Endothelial cell of umbilical vein (primary cell): ENCODE measurements around the gene MPP3. TPM values are rescaled to one million over a fixed set of nuclear protein-coding genes. Genes with fewer than 3 reads are reported as not detected.

Experiments
- BruUV-seq: library from RNA; stranded (reverse); fragments of 400-500 nt; replicated peaks from 2 replicates; lab custom pipeline; 2021; lab: Mats Ljungman, UMichigan
- CTCF ChIA-PET: fragments of 300-600, 350-600 bp; sonication (Branson Sonifier 250); formaldehyde crosslinking; loops from one replicate; lab custom pipeline; 2021; ENCODE audit warnings: antibody characterized with exemption, inconsistent platforms; lab: Charles Lee
- POLR2A ChIA-PET: fragments of 300-600, 350-600 bp; sonication (Branson Sonifier 250); formaldehyde crosslinking; loops from one replicate; lab custom pipeline; 2021; ENCODE audit warnings: antibody characterized with exemption, inconsistent platforms; lab: Charles Lee
- DNase-seq: peaks from one replicate; pipeline ENCODE4 v3.0.0-alpha.2; 2011; ENCODE audit warnings: low read depth, low spot score
- FAIRE-seq: peaks from 2 replicates; lab custom pipeline; 2011; peaks lifted over from hg19 to GRCh38; lab: Jason Lieb, UNC
- H2AFZ ChIP-seq: 2 replicates; pipeline ENCODE4 v1.6.0; 2012; ENCODE audit warnings: low read depth, low read length, control low read depth, inconsistent platforms
- H3K27ac ChIP-seq: 2 replicates; pipeline ENCODE4 v1.5.1; 2011; ENCODE audit warnings: low read depth, mild to moderate bottlenecking, control low read depth, low read length, moderate library complexity; ENCODE audit not compliant: insufficient read depth
- H3K27me3 ChIP-seq, 2 experiments: 2 replicates each; pipeline versions ENCODE4 v1.6.0 to v1.6.1; 2011; ENCODE audit warnings: low read length in 2 of 2, mixed read lengths in 1 of 2; ENCODE audit not compliant: control insufficient read depth in 2 of 2, insufficient read depth in 2 of 2
- H3K36me3 ChIP-seq, 2 experiments: 2 replicates in 1 of 2; 3 replicates in 1 of 2; pipeline ENCODE4 v1.5.1; 2011; ENCODE audit warnings: low read length in 2 of 2, mild to moderate bottlenecking in 1 of 2, moderate library complexity in 1 of 2; ENCODE audit not compliant: control insufficient read depth in 2 of 2, insufficient read depth in 2 of 2; ENCODE audit errors: extremely low read depth in 1 of 2
- H3K4me1 ChIP-seq: 3 replicates; pipeline ENCODE4 v1.5.1; 2011; ENCODE audit warnings: mild to moderate bottlenecking, low read length; ENCODE audit not compliant: control insufficient read depth, insufficient read depth; ENCODE audit errors: extremely low read depth
- H3K4me2 ChIP-seq: 2 replicates; pipeline ENCODE4 v1.6.1; 2011; ENCODE audit warnings: low read length, control low read depth, mixed read lengths; ENCODE audit not compliant: insufficient read depth
- H3K4me3 ChIP-seq, 3 experiments: fragments of 200-600 bp in 1 of 3; sonication (generic), shearing (Covaris generic) in 1 of 3; replicated peaks in 1 of 3; 2 replicates each; pipeline ENCODE4 v1.5.1; 2011 to 2016; ENCODE audit warnings: control low read depth in 3 of 3, low read length in 3 of 3, mild to moderate bottlenecking in 2 of 3, inconsistent platforms in 1 of 3, low read depth in 1 of 3, moderate library complexity in 1 of 3; ENCODE audit not compliant: insufficient read depth in 1 of 3
- H3K79me2 ChIP-seq: 2 replicates; pipeline ENCODE4 v1.6.0; 2012; ENCODE audit warnings: low read length, inconsistent platforms; ENCODE audit not compliant: control insufficient read depth, insufficient read depth
- H3K9ac ChIP-seq: replicated peaks from 2 replicates; pipeline ENCODE3; 2011; ENCODE audit warnings: low read length, control low read depth; ENCODE audit not compliant: insufficient read depth; ENCODE audit errors: extremely low read depth
- H3K9me1 ChIP-seq: replicated peaks from 3 replicates; pipeline ENCODE4 v1.6.0; 2011; ENCODE audit warnings: mild to moderate bottlenecking, low read length; ENCODE audit not compliant: control insufficient read depth, insufficient read depth; ENCODE audit errors: extremely low read depth
- H3K9me3 ChIP-seq: replicated peaks from 2 replicates; pipeline ENCODE4 v1.5.1; 2012; ENCODE audit warnings: low read length, inconsistent platforms; ENCODE audit not compliant: control insufficient read depth, insufficient read depth
- H4K20me1 ChIP-seq: replicated peaks from 2 replicates; pipeline ENCODE3; 2011; ENCODE audit warnings: mild to moderate bottlenecking, low read length; ENCODE audit not compliant: control insufficient read depth, insufficient read depth; ENCODE audit errors: extremely low read depth
- EZH2 ChIP-seq: IDR thresholded peaks from 2 replicates; pipeline ENCODE4 v1.6.1; 2012; ENCODE audit warnings: borderline replicate concordance, low read depth, mild to moderate bottlenecking, moderate library complexity, low read length, inconsistent platforms; ENCODE audit not compliant: severe bottlenecking
- FOS ChIP-seq: IDR thresholded peaks from 2 replicates; pipeline ENCODE4 v1.6.1; 2011; ENCODE audit warnings: mild to moderate bottlenecking, low read length, moderate library complexity, borderline replicate concordance; ENCODE audit not compliant: insufficient read depth
- POLR2A ChIP-seq: IDR thresholded peaks from 2 replicates; pipeline ENCODE4 v1.6.1; 2012; ENCODE audit warnings: low read depth, mild to moderate bottlenecking, control low read depth, low read length
- POLR2AphosphoS5 ChIP-seq: IDR thresholded peaks from 2 replicates; pipeline ENCODE4 v1.6.1; 2012; ENCODE audit warnings: low read depth, mild to moderate bottlenecking, control low read depth, low read length, moderate library complexity; ENCODE audit not compliant: insufficient read depth
- dilution Hi-C: fragments of 300-500 bp; cut with MboI; formaldehyde crosslinking; loops from one replicate; pipeline ENCODE4 v1.15.0; 2019; ENCODE audit warnings: low sequenced_read_pairs; ENCODE audit not compliant: extremely low pct_ligation_motif_present
- intact Hi-C: fragments of 100-400 bp; cut with micrococcal nuclease; formaldehyde crosslinking; loops from one replicate; pipeline ENCODE4 v1.10.0; 2022
- polyA plus RNA-seq, 4 experiments: library from polyadenylated mRNA; depleted of rRNA in 3 of 4; stranded (reverse) in 3 of 4; unstranded in 1 of 4; fragments of >200 nt; gene quantifications; 2 replicates each; pipeline versions ENCODE4 v1.2.1 to v1.2.3, GENCODE V29; 2011 to 2012; ENCODE audit warnings: missing spikeins in 1 of 4
- total RNA-seq: library from RNA; stranded (reverse); gene quantifications from 2 replicates; pipeline ENCODE4 v1.2.3, GENCODE V29; 2021
- TF ChIP-seq, protein P1 (sequence below), 2 donors: IDR thresholded peaks; 1 replicate in 1 of 2; 2 replicates in 1 of 2; pipeline ENCODE4 v1.5.1; 2011; ENCODE audit warnings: low read length in 2 of 2, mild to moderate bottlenecking in 2 of 2, moderate library complexity in 2 of 2, control low read depth in 1 of 2, inconsistent platforms in 1 of 2, low read depth in 1 of 2; ENCODE audit not compliant: insufficient read depth in 1 of 2; ENCODE audit errors: extremely low read depth in 1 of 2

MPP3 gene
- total and polyA plus RNA-seq, 2 donors (not counting 3 experiments of a cell fraction or from before 2014, with no cell fraction given): 6.1 to 11.3 TPM

DNA sequence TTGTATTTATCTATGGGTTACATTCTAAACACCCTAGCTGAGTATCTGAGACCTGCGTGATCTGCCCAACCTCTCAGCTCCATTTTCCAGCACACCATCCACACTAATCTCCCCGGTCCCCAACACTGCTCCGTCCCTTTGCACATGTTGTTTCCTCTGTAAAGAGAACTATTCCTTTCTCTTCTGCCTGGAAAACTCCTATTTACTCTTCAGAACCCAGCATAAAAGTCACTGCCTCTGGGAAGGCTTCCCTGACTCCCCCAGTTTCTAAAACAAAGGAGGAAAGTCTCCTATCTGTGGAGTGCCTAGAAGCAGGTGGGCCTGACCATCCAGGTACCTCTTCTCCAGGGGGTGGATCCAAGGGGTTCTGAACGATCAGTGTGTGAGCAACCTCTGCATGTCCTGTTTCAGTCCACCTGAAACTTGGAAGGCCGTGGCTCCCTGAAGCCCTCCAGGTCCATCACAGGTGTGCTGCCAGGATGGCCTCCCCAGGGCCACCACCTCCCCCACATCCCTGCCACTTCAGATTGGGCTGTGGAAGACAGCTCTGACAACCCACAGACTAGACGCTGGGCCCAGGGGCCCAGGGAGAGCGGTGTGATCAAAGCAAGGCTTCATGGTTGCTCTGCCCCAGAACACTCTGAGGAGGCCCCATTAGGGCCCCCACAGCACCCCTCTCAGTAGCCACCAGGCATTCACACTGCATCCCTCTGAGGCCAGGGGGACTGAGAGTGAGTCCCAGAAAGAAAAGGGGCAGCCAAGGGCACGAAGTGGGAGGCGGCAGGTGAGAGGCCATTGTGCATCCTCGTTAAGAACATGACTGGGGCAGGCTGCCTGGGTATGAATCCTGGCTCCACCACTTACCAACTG is 20.3 kb downstream of the MPP3 start:
- no TSS peak for BruUV-seq
- no peak overlapping the region for H3K4me2 ChIP-seq
- H3K27me3 ChIP-seq: no peaks in the 10 kb centered on the region
- peaks cover 2 to 5% of the 10 kb centered on the region in 2 experiments for H3K36me3 ChIP-seq
- dilution Hi-C loops: no loop called here
- no peaks in the 10 kb centered on the region for H3K9me1 ChIP-seq
- no peak overlapping the region for H3K4me3 ChIP-seq
- no peak overlapping the region for H2AFZ ChIP-seq
- no peak overlapping the region for H3K27ac ChIP-seq
- ChIA-PET POLR2A (no interaction called here), CTCF (interaction anchor here (1.2 to 1.3 kb wide), 2 partner anchors 9 to 33 kb away, joined by 3 read pairs; no protein-coding TSS in a partner anchor)
- peaks cover 14% of the 10 kb centered on the region for H3K4me1 ChIP-seq
- H3K9me3 ChIP-seq: no peaks in the 10 kb centered on the region
- no peak for FAIRE-seq
- no peaks in the 10 kb centered on the region for H4K20me1 ChIP-seq
- intact Hi-C loops: no loop called here
- no peaks in the 10 kb centered on the region for H3K79me2 ChIP-seq
- no peak overlapping the region for H3K9ac ChIP-seq
- DNase-seq: no peak
- TF ChIP-seq FOS (no peak), EZH2 (no peak), POLR2AphosphoS5 (no peak), POLR2A (no peak)
- TF ChIP-seq, protein P1, sequence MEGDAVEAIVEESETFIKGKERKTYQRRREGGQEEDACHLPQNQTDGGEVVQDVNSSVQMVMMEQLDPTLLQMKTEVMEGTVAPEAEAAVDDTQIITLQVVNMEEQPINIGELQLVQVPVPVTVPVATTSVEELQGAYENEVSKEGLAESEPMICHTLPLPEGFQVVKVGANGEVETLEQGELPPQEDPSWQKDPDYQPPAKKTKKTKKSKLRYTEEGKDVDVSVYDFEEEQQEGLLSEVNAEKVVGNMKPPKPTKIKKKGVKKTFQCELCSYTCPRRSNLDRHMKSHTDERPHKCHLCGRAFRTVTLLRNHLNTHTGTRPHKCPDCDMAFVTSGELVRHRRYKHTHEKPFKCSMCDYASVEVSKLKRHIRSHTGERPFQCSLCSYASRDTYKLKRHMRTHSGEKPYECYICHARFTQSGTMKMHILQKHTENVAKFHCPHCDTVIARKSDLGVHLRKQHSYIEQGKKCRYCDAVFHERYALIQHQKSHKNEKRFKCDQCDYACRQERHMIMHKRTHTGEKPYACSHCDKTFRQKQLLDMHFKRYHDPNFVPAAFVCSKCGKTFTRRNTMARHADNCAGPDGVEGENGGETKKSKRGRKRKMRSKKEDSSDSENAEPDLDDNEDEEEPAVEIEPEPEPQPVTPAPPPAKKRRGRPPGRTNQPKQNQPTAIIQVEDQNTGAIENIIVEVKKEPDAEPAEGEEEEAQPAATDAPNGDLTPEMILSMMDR (IDR thresholded peaks at IDR 0.05; ENCODE audit: extremely low read depth in 1 of 2, insufficient read depth in 1 of 2, low read depth in 1 of 2, low read length in 2 of 2): no peak
